ENCODE data around the gene RAPGEF4.

GRCh38 chr2:172861656-172862476, 126.2 kb downstream of the RAPGEF4 start:
- TF ChIP-seq CTCF (IDR thresholded peaks at IDR 0.05), result no peak
- TF ChIP-seq POLR2A (IDR thresholded peaks at IDR 0.05), result no peak
